IPS-15b (cell line): ENCODE results near the gene FBXO17.

Source experiments
- H3K27me3 ChIP-seq: one replicate; pipeline ENCODE4 v1.6.1; 2013; ENCODE audit warnings: low read length; ENCODE audit not compliant: control insufficient read depth, insufficient read depth
- H3K36me3 ChIP-seq: one replicate; pipeline ENCODE4 v1.6.1; 2013; ENCODE audit warnings: low read length; ENCODE audit not compliant: control insufficient read depth, insufficient read depth
- H3K4me1 ChIP-seq: one replicate; pipeline ENCODE4 v1.6.1; 2013; ENCODE audit warnings: mild to moderate bottlenecking, low read length; ENCODE audit not compliant: control insufficient read depth, insufficient read depth
- H3K4me3 ChIP-seq: one replicate; pipeline ENCODE4 v1.5.1; 2013; ENCODE audit warnings: low read depth, low read length
- H3K9ac ChIP-seq: one replicate; pipeline ENCODE4 v1.6.1; 2013; ENCODE audit warnings: low read depth, mild to moderate bottlenecking, low read length
- H3K9me3 ChIP-seq: one replicate; pipeline ENCODE4 v1.6.1; 2013; ENCODE audit warnings: mild to moderate bottlenecking, low read length; ENCODE audit not compliant: control insufficient read depth, insufficient read depth

Gene FBXO17

GRCh38 chr19:38892841-38893240 is 82.7 kb downstream of the FBXO17 start:
- Histone ChIP-seq H3K9me3 (no peaks in the 10 kb centered on the region), H3K4me3 (no peak overlapping the region), H3K9ac (no peak overlapping the region), H3K27me3 (peaks cover 1% of the 10 kb centered on the region), H3K4me1 (no peaks in the 10 kb centered on the region), H3K36me3 (no peaks in the 10 kb centered on the region)

GRCh38 chr19:38891771-38892170 is 83.8 kb downstream of the FBXO17 start:
- Histone ChIP-seq H3K4me3 (no peak overlapping the region), H3K9ac (no peak overlapping the region), H3K36me3 (no peaks in the 10 kb centered on the region), H3K9me3 (no peaks in the 10 kb centered on the region), H3K27me3 (no peaks in the 10 kb centered on the region), H3K4me1 (no peaks in the 10 kb centered on the region)
